GM18858 (cell line): Measurements from ENCODE around the gene DNM1.

ENCODE experiments used
- ATAC-seq: cut with Tn5 transposase; IDR thresholded peaks from one replicate; pipeline ENCODE4 v1.9.1; 2021; ENCODE audit not compliant: unreplicated experiment

The DNM1 gene

GRCh38 chr9:128204858-128205257, 1.7 kb downstream of the DNM1 start:
- ATAC-seq = no peak

- ATAC-seq = no peak
These were observed 2.2 kb downstream of the DNM1 start for GRCh38 chr9:128205296-128205944.

- ATAC-seq = no peak
These were observed 3.3 kb downstream of the DNM1 start for GRCh38 chr9:128206484-128206883.

- ATAC-seq = no peak
These were observed 4.0 kb downstream of the DNM1 start for GRCh38 chr9:128206916-128207910.

GRCh38 chr9:128208386-128208785, 5.2 kb downstream of the DNM1 start:
- no peak for ATAC-seq

- no peak for ATAC-seq
These were observed 5.9 kb downstream of the DNM1 start for GRCh38 chr9:128208946-128209669.

GRCh38 chr9:128211186-128211980, 8.2 kb downstream of the DNM1 start:
- no peak for ATAC-seq

GRCh38 chr9:128211981-128212281, 8.8 kb downstream of the DNM1 start:
- no peak for ATAC-seq

GRCh38 chr9:128213746-128214497, 10.7 kb downstream of the DNM1 start:
- no peak for ATAC-seq

- no peak for ATAC-seq
These were observed 11.7 kb downstream of the DNM1 start for GRCh38 chr9:128214571-128215490.

GRCh38 chr9:128215491-128216409, 12.6 kb downstream of the DNM1 start:
- no peak for ATAC-seq

- ATAC-seq = no peak
These were observed 13.8 kb downstream of the DNM1 start for GRCh38 chr9:128216781-128217553.

GRCh38 chr9:128218172-128218517, 15.0 kb downstream of the DNM1 start:
- ATAC-seq = no peak

GRCh38 chr9:128218518-128219389, 15.6 kb downstream of the DNM1 start:
- ATAC-seq = no peak

- ATAC-seq = no peak
These were observed 16.7 kb downstream of the DNM1 start for GRCh38 chr9:128219831-128220230.

GRCh38 chr9:128222026-128222425, 18.8 kb downstream of the DNM1 start:
- ATAC-seq = no peak
